Measurements from ENCODE around the gene SLC17A2. TPM values are rescaled to one million over a fixed set of nuclear protein-coding genes. Genes with fewer than 3 reads are reported as not detected.

SLC17A2 gene
- total and polyA plus RNA-seq, 2 donors (not counting 1 experiment from before 2014, with no cell fraction given), result not detected

GRCh38 chr6:25953733-25954132 lies 23.2 kb upstream of the SLC17A2 start:
- Histone ChIP-seq H3K9me3 (ENCODE audit: control extremely low read depth in 1 of 3, control insufficient read depth in 2 of 3, insufficient read depth in 1 of 3, low read length in 2 of 3) (no peaks in the 10 kb centered on the region), H3K27ac (ENCODE audit: low read length in 2 of 2) (no peak overlapping the region), H3K36me3 (replicated peaks in 1 of 2; ENCODE audit: control extremely low read depth in 1 of 2, control insufficient read depth in 1 of 2, extremely low read depth in 1 of 2, insufficient read depth in 2 of 2, low read length in 1 of 2) (no peaks in the 10 kb centered on the region), H3K9ac (ENCODE audit: low read length) (no peak overlapping the region), H3K4me1 (ENCODE audit: control insufficient read depth in 2 of 2, insufficient read depth in 2 of 2, low read length in 2 of 2) (peaks cover 6 to 7% of the 10 kb centered on the region in 2 donors), H3K4me2 (replicated peaks; ENCODE audit: low read depth, low read length, poor library complexity, severe bottlenecking) (no peak overlapping the region), H4K20me1 (ENCODE audit: control insufficient read depth, insufficient read depth, low read length, poor library complexity, severe bottlenecking) (no peaks in the 10 kb centered on the region), H2AFZ (ENCODE audit: insufficient read depth, low read depth, low read length, poor library complexity, severe bottlenecking) (no peak overlapping the region), H3K79me2 (ENCODE audit: control insufficient read depth, insufficient read depth, low read length) (no peaks in the 10 kb centered on the region), H3K4me3 (ENCODE audit: control extremely low read depth in 1 of 5, extremely low read depth in 1 of 5, insufficient read depth in 1 of 5, low read depth in 2 of 5, low read length in 4 of 5) (no peak overlapping the region), H3K27me3 (replicated peaks in 1 of 4; ENCODE audit: control extremely low read depth in 1 of 4, control insufficient read depth in 3 of 4, insufficient read depth in 4 of 4, low read length in 3 of 4) (no peaks in the 10 kb centered on the region)
- intact Hi-C loops (cut with micrococcal nuclease), result no loop called here
- POLR2A ChIA-PET, result no interaction called here
- Mint-ChIP-seq H3K4me1 (peaks cover 8% of the 10 kb centered on the region), H3K27me3 (no peaks in the 10 kb centered on the region), H3K4me3 (no peak overlapping the region), H3K9me3 (ENCODE audit: insufficient read depth) (no peaks in the 10 kb centered on the region), H3K27ac (no peak overlapping the region)
- DNase-seq, result no peak
- ATAC-seq (ENCODE audit: low read depth), result no peak
- WGBS (ENCODE audit: insufficient coverage), result 92% methylated on average over 1 of the region's 3 CpGs
- TF ChIP-seq CTCF (IDR thresholded peaks at IDR 0.05) (no peak), EZH2 (IDR thresholded peaks at IDR 0.05; ENCODE audit: borderline replicate concordance, insufficient read depth, low read depth, low read length, poor library complexity, severe bottlenecking) (no peak)
- CTCF ChIA-PET, result no interaction called here

- Histone ChIP-seq H3K4me1 (ENCODE audit: control insufficient read depth in 2 of 2, insufficient read depth in 2 of 2, low read length in 2 of 2) (no peaks in the 10 kb centered on the region), H4K20me1 (ENCODE audit: control insufficient read depth, insufficient read depth, low read length, poor library complexity, severe bottlenecking) (no peaks in the 10 kb centered on the region), H3K9ac (ENCODE audit: low read length) (no peak overlapping the region), H2AFZ (ENCODE audit: insufficient read depth, low read depth, low read length, poor library complexity, severe bottlenecking) (no peak overlapping the region), H3K4me3 (ENCODE audit: control extremely low read depth in 1 of 5, extremely low read depth in 1 of 5, insufficient read depth in 1 of 5, low read depth in 2 of 5, low read length in 4 of 5) (no peak overlapping the region), H3K27me3 (replicated peaks in 1 of 4; ENCODE audit: control extremely low read depth in 1 of 4, control insufficient read depth in 3 of 4, insufficient read depth in 4 of 4, low read length in 3 of 4) (no peaks in the 10 kb centered on the region), H3K4me2 (replicated peaks; ENCODE audit: low read depth, low read length, poor library complexity, severe bottlenecking) (no peak overlapping the region), H3K36me3 (replicated peaks in 1 of 2; ENCODE audit: control extremely low read depth in 1 of 2, control insufficient read depth in 1 of 2, extremely low read depth in 1 of 2, insufficient read depth in 2 of 2, low read length in 1 of 2) (no peaks in the 10 kb centered on the region), H3K27ac (ENCODE audit: low read length in 2 of 2) (no peak overlapping the region), H3K9me3 (ENCODE audit: control extremely low read depth in 1 of 3, control insufficient read depth in 2 of 3, insufficient read depth in 1 of 3, low read length in 2 of 3) (no peaks in the 10 kb centered on the region), H3K79me2 (ENCODE audit: control insufficient read depth, insufficient read depth, low read length) (no peaks in the 10 kb centered on the region)
- intact Hi-C loops (cut with micrococcal nuclease), result no loop called here
- H3K9me3 Mint-ChIP-seq (ENCODE audit: insufficient read depth), result no peaks in the 10 kb centered on the region
- CTCF ChIA-PET, result no interaction called here
- H3K27me3 Mint-ChIP-seq, result no peaks in the 10 kb centered on the region
- WGBS (ENCODE audit: insufficient coverage), result no CpG with 5 or more reads among the region's 2 CpGs
- H3K27ac Mint-ChIP-seq, result no peak overlapping the region
- H3K4me3 Mint-ChIP-seq, result no peak overlapping the region
- DNase-seq (no peak), ATAC-seq (ENCODE audit: low read depth) (no peak)
- POLR2A ChIA-PET, result no interaction called here
- no peak for TF ChIP-seq EZH2 (IDR thresholded peaks at IDR 0.05; ENCODE audit: borderline replicate concordance, insufficient read depth, low read depth, low read length, poor library complexity, severe bottlenecking)
- TF ChIP-seq CTCF (IDR thresholded peaks at IDR 0.05), result no peak
- no peaks in the 10 kb centered on the region for H3K4me1 Mint-ChIP-seq
These were observed 22.0 kb upstream of the SLC17A2 start for GRCh38 chr6:25952535-25952934.
